NCI-H2196 (cell line): ENCODE results near the gene TBC1D10B.
"Not testable (repeated sequence)": the region's sequence is repeated elsewhere in the genome, so short reads cannot be mapped to it uniquely, and the experiment has no call there.

Source experiments
- DNase-seq: peaks from one replicate; lab custom pipeline; 2025; ENCODE audit not compliant: unreplicated experiment; lab: John Stamatoyannopoulos, UW

Gene TBC1D10B

GRCh38 chr16:30355954-30356308 is 14.4 kb downstream of the TBC1D10B start:
- no peak for DNase-seq

- peak; percentile 99 for DNase-seq
These were observed 14.9 kb downstream of the TBC1D10B start, which contains the start of gene CD2BP2 for GRCh38 chr16:30355144-30355953. TSS of gene CD2BP2 (minus strand) at chr16:30355308. CDS start at chr16:30354681, 627 bp downstream.

- no peak for DNase-seq
These were observed 15.7 kb downstream of the TBC1D10B start for GRCh38 chr16:30354423-30355143.

- DNase-seq, result no peak
These were observed 16.7 kb downstream of the TBC1D10B start for GRCh38 chr16:30353438-30354129.

- DNase-seq, result no peak
These were observed 17.5 kb downstream of the TBC1D10B start for GRCh38 chr16:30352488-30353401.

GRCh38 chr16:30351586-30352419 is 18.5 kb downstream of the TBC1D10B start:
- peak; percentile 82 for DNase-seq

- DNase-seq, result no peak
These were observed 19.3 kb downstream of the TBC1D10B start for GRCh38 chr16:30351001-30351441.

GRCh38 chr16:30350134-30350871 is 20.0 kb downstream of the TBC1D10B start:
- no peak for DNase-seq

- DNase-seq, result no peak
These were observed 20.6 kb downstream of the TBC1D10B start for GRCh38 chr16:30349675-30350074.

GRCh38 chr16:30348929-30349328 is 21.4 kb downstream of the TBC1D10B start:
- no peak for DNase-seq

GRCh38 chr16:30348113-30348512 is 22.2 kb downstream of the TBC1D10B start:
- DNase-seq, result no peak

- no peak for DNase-seq
These were observed 24.0 kb downstream of the TBC1D10B start for GRCh38 chr16:30346286-30346685.

- DNase-seq, result not testable (repeated sequence)
These were observed 26.8 kb downstream of the TBC1D10B start for GRCh38 chr16:30343491-30343820.

GRCh38 chr16:30342751-30343490 is 27.4 kb downstream of the TBC1D10B start:
- DNase-seq, result no peak

- not testable (repeated sequence) for DNase-seq
These were observed 28.3 kb downstream of the TBC1D10B start for GRCh38 chr16:30341971-30342370.

GRCh38 chr16:30340621-30341020 is 29.7 kb downstream of the TBC1D10B start:
- DNase-seq, result no peak

- DNase-seq, result not testable (repeated sequence)
These were observed 31.6 kb downstream of the TBC1D10B start for GRCh38 chr16:30338715-30339114.

GRCh38 chr16:30337964-30338357 is 32.3 kb downstream of the TBC1D10B start:
- not testable (repeated sequence) for DNase-seq
